Measurements from ENCODE around the gene ASB6. TPM values are rescaled to one million over a fixed set of nuclear protein-coding genes. Genes with fewer than 3 reads are reported as not detected.

Gene ASB6
- total RNA-seq, 1 donor = 20.3 TPM

DNA sequence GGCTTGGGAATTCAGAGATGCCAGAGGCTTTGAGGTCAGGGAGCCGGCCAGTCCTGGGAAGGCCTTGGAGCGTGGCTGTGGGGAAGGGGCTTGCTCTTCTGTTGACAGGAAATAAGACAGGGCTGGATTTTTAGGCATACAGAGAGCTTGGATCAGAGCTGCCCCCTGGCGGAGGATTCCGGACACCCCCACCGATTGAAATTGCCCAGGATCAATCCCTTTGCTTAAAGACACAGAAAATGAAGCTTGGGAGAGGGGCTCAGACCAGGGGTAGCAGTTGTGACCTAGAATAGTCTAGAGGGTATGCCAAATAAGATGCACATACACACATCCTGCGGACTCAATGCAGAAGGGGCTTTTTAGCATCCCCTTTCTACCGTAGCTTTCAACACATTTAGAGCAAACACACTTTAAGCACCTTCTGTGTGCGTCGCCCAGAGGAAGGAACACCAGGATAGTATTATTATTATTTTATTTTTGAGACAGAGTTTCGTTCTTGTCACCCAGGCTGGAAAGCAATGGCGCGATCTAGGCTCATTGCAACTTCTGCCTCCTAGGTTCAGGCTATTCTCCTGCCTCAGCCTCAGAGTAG is 17.7 kb downstream of the ASB6 start:
- no peak overlapping the region for H3K4me3 ChIP-seq (ENCODE audit: low read depth, low read length)
- TF ChIP-seq, protein P1, sequence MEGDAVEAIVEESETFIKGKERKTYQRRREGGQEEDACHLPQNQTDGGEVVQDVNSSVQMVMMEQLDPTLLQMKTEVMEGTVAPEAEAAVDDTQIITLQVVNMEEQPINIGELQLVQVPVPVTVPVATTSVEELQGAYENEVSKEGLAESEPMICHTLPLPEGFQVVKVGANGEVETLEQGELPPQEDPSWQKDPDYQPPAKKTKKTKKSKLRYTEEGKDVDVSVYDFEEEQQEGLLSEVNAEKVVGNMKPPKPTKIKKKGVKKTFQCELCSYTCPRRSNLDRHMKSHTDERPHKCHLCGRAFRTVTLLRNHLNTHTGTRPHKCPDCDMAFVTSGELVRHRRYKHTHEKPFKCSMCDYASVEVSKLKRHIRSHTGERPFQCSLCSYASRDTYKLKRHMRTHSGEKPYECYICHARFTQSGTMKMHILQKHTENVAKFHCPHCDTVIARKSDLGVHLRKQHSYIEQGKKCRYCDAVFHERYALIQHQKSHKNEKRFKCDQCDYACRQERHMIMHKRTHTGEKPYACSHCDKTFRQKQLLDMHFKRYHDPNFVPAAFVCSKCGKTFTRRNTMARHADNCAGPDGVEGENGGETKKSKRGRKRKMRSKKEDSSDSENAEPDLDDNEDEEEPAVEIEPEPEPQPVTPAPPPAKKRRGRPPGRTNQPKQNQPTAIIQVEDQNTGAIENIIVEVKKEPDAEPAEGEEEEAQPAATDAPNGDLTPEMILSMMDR (IDR thresholded peaks at IDR 0.05; ENCODE audit: insufficient read depth, low read depth, low read length) = peak; percentile 89
- DNase-seq (ENCODE audit: low read depth) = peak; percentile 59

GRCh38 chr9:129623331-129623730 is 18.6 kb downstream of the ASB6 start:
- peak; percentile 35 for DNase-seq (ENCODE audit: low read depth)
- TF ChIP-seq, protein P1 (IDR thresholded peaks at IDR 0.05; ENCODE audit: insufficient read depth, low read depth, low read length) = no peak
- H3K4me3 ChIP-seq (ENCODE audit: low read depth, low read length) = no peak overlapping the region

GRCh38 chr9:129620669-129621295 is 21.2 kb downstream of the ASB6 start, which contains the start of gene C9orf50:
TSS of gene C9orf50 (minus strand) at chr9:129621101. CDS start at chr9:129620574, 527 bp downstream.
- TF ChIP-seq, protein P1 (IDR thresholded peaks at IDR 0.05; ENCODE audit: insufficient read depth, low read depth, low read length) = no peak
- no peak for DNase-seq (ENCODE audit: low read depth)
- H3K4me3 ChIP-seq (ENCODE audit: low read depth, low read length) = peak within 1 kb of the TSS; percentile 59

- TF ChIP-seq, protein P1 (IDR thresholded peaks at IDR 0.05; ENCODE audit: insufficient read depth, low read depth, low read length) = no peak
- DNase-seq (ENCODE audit: low read depth) = no peak
- peak overlapping the region; percentile 59 for H3K4me3 ChIP-seq (ENCODE audit: low read depth, low read length)
These were observed 21.9 kb downstream of the ASB6 start for GRCh38 chr9:129619787-129620668.

DNA sequence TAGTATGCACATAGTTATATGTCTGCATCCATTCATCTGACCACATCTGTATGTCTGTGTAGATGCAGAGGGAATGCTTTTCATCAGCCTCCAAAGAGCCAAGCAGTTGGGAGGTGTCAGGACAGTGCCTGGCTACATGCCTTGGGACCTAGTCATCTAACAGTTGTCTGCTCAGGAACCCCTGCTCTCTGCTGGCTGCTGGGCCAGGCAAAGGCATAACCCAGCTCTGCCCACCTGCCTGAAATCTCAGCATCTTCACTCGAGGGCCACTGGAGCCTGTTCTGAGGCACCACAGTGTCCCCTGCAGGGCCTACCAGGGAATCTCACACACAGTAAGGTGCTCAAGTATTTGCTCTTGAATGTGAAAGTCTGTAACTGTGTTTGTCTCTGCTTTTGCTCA is 24.8 kb downstream of the ASB6 start:
- no peak overlapping the region for H3K4me3 ChIP-seq (ENCODE audit: low read depth, low read length)
- peak; percentile 67 for DNase-seq (ENCODE audit: low read depth)
- TF ChIP-seq, protein P1 (IDR thresholded peaks at IDR 0.05; ENCODE audit: insufficient read depth, low read depth, low read length) = peak; percentile 71

DNA sequence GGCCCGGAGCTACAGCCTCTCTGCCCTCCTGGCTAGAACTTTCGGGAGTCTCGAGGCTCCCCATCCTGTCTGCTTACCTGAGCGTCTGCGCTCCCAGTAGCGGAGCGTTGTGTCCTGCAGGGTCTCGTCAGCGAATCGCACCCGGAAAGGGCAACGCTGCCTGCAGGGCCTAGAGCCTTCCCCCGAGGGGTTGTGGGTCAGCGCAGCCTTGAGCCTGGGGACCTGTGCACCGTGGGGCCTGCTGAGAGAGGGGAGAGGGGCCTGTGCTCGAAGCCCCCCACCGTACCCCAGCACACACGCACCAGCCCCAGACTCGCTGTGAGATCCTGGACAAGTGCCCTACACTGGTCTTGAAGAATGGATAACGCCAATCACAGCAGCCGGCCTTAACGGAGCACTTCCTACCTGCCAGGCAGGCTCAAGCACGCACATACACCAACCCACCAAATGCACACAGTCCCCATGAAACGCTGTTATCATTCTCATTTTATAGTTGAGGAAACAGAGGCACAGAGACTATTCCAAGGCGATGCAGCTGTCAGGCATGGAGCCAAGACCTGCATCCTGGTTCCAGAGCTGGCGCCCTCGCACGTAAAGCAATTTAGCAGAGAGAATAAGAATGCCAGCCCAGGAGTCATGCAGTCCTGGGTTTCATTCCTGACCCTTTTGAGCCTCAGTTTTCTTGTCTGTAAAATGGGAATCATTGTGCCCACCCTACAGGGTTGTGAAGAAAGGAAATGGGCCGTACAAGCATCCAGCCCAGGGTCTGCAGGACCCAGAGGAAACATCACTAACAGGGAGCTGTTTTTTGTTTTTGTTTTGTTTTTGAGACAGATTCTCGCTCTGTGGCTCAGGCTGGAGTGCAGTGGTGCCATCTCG is 26.3 kb downstream of the ASB6 start:
- TF ChIP-seq, protein P1 (IDR thresholded peaks at IDR 0.05; ENCODE audit: insufficient read depth, low read depth, low read length) = no peak
- DNase-seq (ENCODE audit: low read depth) = no peak
- H3K4me3 ChIP-seq (ENCODE audit: low read depth, low read length) = no peak overlapping the region
